Parathyroid adenoma (tissue), 2 donors: Measurements from ENCODE around the gene F9.
"Not testable (repeated sequence)": the region's sequence is repeated elsewhere in the genome, so short reads cannot be mapped to it uniquely, and the experiment has no call there.

ENCODE experiments used
- H2AFZ ChIP-seq: fragments of 300-600 bp; sonication (generic); one replicate; pipeline ENCODE4 v1.7.0; 2017; ENCODE audit warnings: antibody characterized with exemption, mild to moderate bottlenecking
- H3K27ac ChIP-seq: fragments of 300-600 bp; sonication (generic); one replicate; pipeline ENCODE4 v1.7.0; 2017
- H3K27me3 ChIP-seq: fragments of 300-600 bp; sonication (generic); one replicate; pipeline ENCODE4 v1.7.0; 2017; ENCODE audit warnings: low read length; ENCODE audit not compliant: control insufficient read depth, insufficient read depth
- H3K36me3 ChIP-seq: fragments of 300-600 bp; sonication (generic); one replicate; pipeline ENCODE4 v1.7.0; 2017; ENCODE audit warnings: low read length; ENCODE audit not compliant: control insufficient read depth, insufficient read depth
- H3K4me1 ChIP-seq: fragments of 300-600 bp; sonication (generic); one replicate; pipeline ENCODE4 v1.7.0; 2017; ENCODE audit warnings: control low read depth
- H3K4me2 ChIP-seq: fragments of 300-600 bp; sonication (generic); one replicate; pipeline ENCODE4 v1.7.0; 2017; ENCODE audit warnings: low read length
- H3K4me3 ChIP-seq: fragments of 300-600 bp; sonication (generic); one replicate; pipeline ENCODE4 v1.7.0; 2017; ENCODE audit warnings: low read depth, low read length
- H3K79me2 ChIP-seq: fragments of 300-600 bp; sonication (generic); one replicate; pipeline ENCODE4 v1.7.0; 2017; ENCODE audit warnings: control low read depth
- H3K9ac ChIP-seq: fragments of 300-600 bp; sonication (generic); one replicate; pipeline ENCODE4 v1.7.0; 2017; ENCODE audit warnings: mild to moderate bottlenecking
- H3K9me3 ChIP-seq: fragments of 300-600 bp; sonication (generic); one replicate; pipeline ENCODE4 v1.7.0; 2017; ENCODE audit warnings: low read length; ENCODE audit not compliant: control insufficient read depth
- CTCF ChIP-seq: fragments of 300-600 bp; sonication (generic); IDR thresholded peaks from one replicate; pipeline ENCODE4 v1.7.0; 2017; ENCODE audit warnings: antibody characterized with exemption, mild to moderate bottlenecking
- donor health status: primary hyperparathyroidism.

F9 gene

GRCh38 chrX:139508099-139508498 is 22.4 kb upstream of the F9 start:
- Histone ChIP-seq H3K79me2 (no peaks in the 10 kb centered on the region), H2AFZ (no peak overlapping the region), H3K36me3 (no peaks in the 10 kb centered on the region), H3K27me3 (no peaks in the 10 kb centered on the region), H3K9ac (no peak overlapping the region), H3K9me3 (no peaks in the 10 kb centered on the region), H3K4me2 (no peak overlapping the region), H3K4me1 (no peaks in the 10 kb centered on the region), H3K4me3 (no peak overlapping the region), H3K27ac (no peak overlapping the region)
- TF ChIP-seq CTCF, result no peak

GRCh38 chrX:139518475-139518874 is 12.1 kb upstream of the F9 start:
- no peak overlapping the region for H3K4me2 ChIP-seq
- no peaks in the 10 kb centered on the region for H3K79me2 ChIP-seq
- no peak overlapping the region for H2AFZ ChIP-seq
- no peak overlapping the region for H3K4me3 ChIP-seq
- no peaks in the 10 kb centered on the region for H3K36me3 ChIP-seq
- no peak overlapping the region for H3K27ac ChIP-seq
- no peaks in the 10 kb centered on the region for H3K4me1 ChIP-seq
- H3K27me3 ChIP-seq, result no peaks in the 10 kb centered on the region
- H3K9me3 ChIP-seq, result no peaks in the 10 kb centered on the region
- TF ChIP-seq CTCF, result no peak
- H3K9ac ChIP-seq, result no peak overlapping the region

DNA sequence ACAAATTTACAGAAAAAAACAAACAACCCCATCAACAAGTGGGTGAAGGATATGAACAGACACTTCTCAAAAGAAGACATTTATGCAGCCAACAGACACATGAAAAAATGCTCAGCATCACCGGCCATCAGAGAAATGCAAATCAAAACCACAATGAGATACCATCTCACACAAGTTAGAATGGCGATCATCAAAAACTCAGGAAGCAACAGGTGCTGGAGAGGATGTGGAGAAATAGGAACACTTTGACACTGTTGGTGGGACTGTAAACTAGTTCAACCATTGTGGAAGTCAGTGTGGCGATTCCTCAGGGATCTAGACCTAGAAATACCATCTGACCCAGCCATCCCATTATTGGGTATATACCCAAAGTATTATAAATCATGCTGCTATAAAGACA is 1.7 kb upstream of the F9 start:
- H3K9me3 ChIP-seq, H3K4me1 ChIP-seq, H3K27ac ChIP-seq, H3K79me2 ChIP-seq, H3K4me2 ChIP-seq, H3K36me3 ChIP-seq, H3K27me3 ChIP-seq, H3K4me3 ChIP-seq, H2AFZ ChIP-seq, H3K9ac ChIP-seq: not testable (repeated sequence)

DNA sequence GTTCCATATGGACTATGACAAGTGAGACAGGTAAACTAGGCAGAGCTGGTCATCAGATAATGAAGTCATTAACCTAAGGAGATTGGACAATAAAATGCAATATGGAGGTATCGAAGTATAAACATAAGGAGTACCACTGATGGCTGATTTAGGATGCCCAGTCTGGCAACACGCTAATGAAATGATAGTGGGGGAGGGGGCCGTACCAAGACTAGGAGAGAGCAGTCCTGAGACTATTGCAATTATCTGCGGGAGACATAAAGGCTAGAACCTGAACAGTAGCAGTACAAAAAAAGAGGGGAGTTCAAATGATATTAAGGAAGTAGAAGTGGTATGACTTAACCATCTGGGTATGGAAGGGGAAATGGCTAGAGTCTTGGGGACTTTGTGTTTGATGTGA is 2.3 kb downstream of the F9 start:
- Histone ChIP-seq H3K9ac (no peak overlapping the region), H3K27me3 (no peaks in the 10 kb centered on the region), H3K9me3 (no peaks in the 10 kb centered on the region), H3K4me2 (no peak overlapping the region), H3K4me1 (no peaks in the 10 kb centered on the region), H3K4me3 (no peak overlapping the region), H3K36me3 (no peaks in the 10 kb centered on the region), H2AFZ (no peak overlapping the region), H3K79me2 (no peaks in the 10 kb centered on the region), H3K27ac (no peak overlapping the region)
- no peak for TF ChIP-seq CTCF

GRCh38 chrX:139533444-139533843 is 2.9 kb downstream of the F9 start:
- Histone ChIP-seq H3K4me2 (no peak overlapping the region), H3K4me3 (no peak overlapping the region), H3K9ac (no peak overlapping the region), H3K9me3 (no peaks in the 10 kb centered on the region), H3K79me2 (no peaks in the 10 kb centered on the region), H3K27ac (no peak overlapping the region), H3K4me1 (no peaks in the 10 kb centered on the region), H2AFZ (no peak overlapping the region), H3K36me3 (no peaks in the 10 kb centered on the region), H3K27me3 (no peaks in the 10 kb centered on the region)
- no peak for TF ChIP-seq CTCF
